ENCODE results near the gene MTA3. TPM values are rescaled to one million over a fixed set of nuclear protein-coding genes. Genes with fewer than 3 reads are reported as not detected.
"Not testable (repeated sequence)": the region's sequence is repeated elsewhere in the genome, so short reads cannot be mapped to it uniquely, and the experiment has no call there.

The MTA3 gene
- total RNA-seq, 2 experiments from 2014 or later: 20.9 to 21.5 TPM

GRCh38 chr2:42639340-42640077 lies 71.1 kb downstream of the MTA3 start:
- Mint-ChIP-seq H3K27ac (no peak overlapping the region), H3K36me3 (ENCODE audit: low read depth) (no peaks in the 10 kb centered on the region), H3K4me1 (no peaks in the 10 kb centered on the region), H3K4me3 (no peak overlapping the region), H3K9me3 (no peaks in the 10 kb centered on the region), H3K27me3 (no peaks in the 10 kb centered on the region)
- ChIA-PET POLR2A (no interaction called here), CTCF (interaction anchor here (1.2 kb wide), 1 partner anchor 23 kb away, joined by 4 read pairs; no protein-coding TSS in a partner anchor)
- DNase-seq: no peak

- CTCF ChIA-PET: no interaction called here
- Mint-ChIP-seq H3K4me1 (peaks cover 3% of the 10 kb centered on the region), H3K27ac (no peak overlapping the region), H3K4me3 (no peak overlapping the region), H3K27me3 (no peaks in the 10 kb centered on the region), H3K36me3 (ENCODE audit: low read depth) (peaks cover 4% of the 10 kb centered on the region), H3K9me3 (no peaks in the 10 kb centered on the region)
- no peak for DNase-seq
- POLR2A ChIA-PET: no interaction called here
Measured at GRCh38 chr2:42640261-42640660, 71.8 kb downstream of the MTA3 start.

- POLR2A ChIA-PET, H3K4me1 Mint-ChIP-seq: not testable (repeated sequence)
Measured at GRCh38 chr2:42642371-42642770, 73.9 kb downstream of the MTA3 start.

DNA sequence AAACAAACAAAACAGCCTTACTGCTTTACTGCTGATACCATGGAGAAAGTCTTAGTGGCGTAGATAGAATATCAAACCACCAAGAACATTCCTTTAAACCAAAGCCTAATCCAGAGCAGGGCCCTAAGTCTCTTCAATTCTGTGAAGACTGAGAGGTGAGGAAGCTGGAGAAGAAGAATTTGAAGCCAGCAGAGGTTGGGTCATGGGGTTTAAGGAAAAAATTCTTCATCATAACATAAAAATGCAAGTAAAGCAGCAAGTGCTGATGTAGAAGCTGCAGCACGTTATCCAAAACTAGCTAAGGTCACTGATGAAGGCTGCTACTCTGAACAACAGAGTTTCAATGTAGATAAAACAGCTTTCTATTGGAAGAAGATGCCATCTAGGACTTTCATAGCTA lies 77.1 kb downstream of the MTA3 start:
- ChIA-PET CTCF (no interaction called here), POLR2A (no interaction called here)
- H3K27ac Mint-ChIP-seq: no peak overlapping the region
- no peak for DNase-seq
- no peaks in the 10 kb centered on the region for H3K9me3 Mint-ChIP-seq
- no peaks in the 10 kb centered on the region for H3K27me3 Mint-ChIP-seq
- peaks cover 7% of the 10 kb centered on the region for H3K4me1 Mint-ChIP-seq
- H3K36me3 Mint-ChIP-seq (ENCODE audit: low read depth): peaks cover 11% of the 10 kb centered on the region
- no peak overlapping the region for H3K4me3 Mint-ChIP-seq

More at GRCh38 chr2:42642371-42642770, 73.9 kb downstream of the MTA3 start:
- H3K4me3 Mint-ChIP-seq, CTCF ChIA-PET, H3K9me3 Mint-ChIP-seq, H3K27ac Mint-ChIP-seq, DNase-seq, H3K27me3 Mint-ChIP-seq: not testable (repeated sequence)
- peaks cover 11% of the 10 kb centered on the region for H3K36me3 Mint-ChIP-seq (ENCODE audit: low read depth)

DNA sequence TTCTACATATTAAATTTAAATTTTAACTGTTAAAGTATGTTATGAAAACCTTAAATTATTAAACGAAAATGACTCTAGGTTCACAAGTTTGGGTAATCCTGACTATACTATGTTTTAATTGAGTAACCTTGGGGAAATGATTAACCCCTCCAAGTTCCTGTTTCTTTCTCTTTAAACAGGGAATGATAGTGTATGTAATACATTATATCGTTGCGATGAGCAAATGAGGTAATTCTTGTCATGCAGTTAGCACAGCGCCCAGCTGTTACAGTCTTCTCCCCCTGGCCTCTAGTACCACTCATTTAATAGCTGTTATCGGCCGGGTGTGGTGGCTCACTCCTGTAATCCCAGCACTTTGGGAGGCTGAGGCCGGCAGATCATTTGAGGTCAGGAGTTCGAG lies 80.4 kb downstream of the MTA3 start:
- Mint-ChIP-seq H3K27me3 (no peaks in the 10 kb centered on the region), H3K4me1 (peaks cover 17% of the 10 kb centered on the region), H3K9me3 (no peaks in the 10 kb centered on the region), H3K4me3 (no peak overlapping the region), H3K36me3 (ENCODE audit: low read depth) (peaks cover 11% of the 10 kb centered on the region), H3K27ac (no peak overlapping the region)
- POLR2A ChIA-PET: no interaction called here
- CTCF ChIA-PET: no interaction called here
- no peak for DNase-seq

DNA sequence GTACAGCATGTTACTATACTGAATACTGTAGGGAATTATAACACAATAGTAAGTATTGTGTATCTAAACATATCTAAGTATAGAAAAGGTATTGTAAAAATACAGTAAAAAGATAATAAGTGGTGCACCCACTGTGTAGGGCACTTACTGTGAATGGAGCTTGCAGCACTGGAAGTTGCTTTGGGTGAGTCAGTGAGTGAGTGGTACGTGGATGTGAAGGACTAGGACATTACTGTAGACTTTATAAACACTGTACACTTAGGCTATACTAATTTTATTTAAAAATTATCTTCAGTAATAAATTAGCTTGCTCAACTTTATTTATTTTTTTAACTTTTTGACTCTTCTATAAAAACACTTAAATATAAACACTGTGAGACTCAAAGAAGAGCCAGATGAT lies 82.6 kb downstream of the MTA3 start:
- Mint-ChIP-seq H3K4me3 (no peak overlapping the region), H3K27ac (no peak overlapping the region), H3K27me3 (no peaks in the 10 kb centered on the region), H3K4me1 (peaks cover 21% of the 10 kb centered on the region), H3K9me3 (no peaks in the 10 kb centered on the region), H3K36me3 (ENCODE audit: low read depth) (peaks cover 5% of the 10 kb centered on the region)
- ChIA-PET CTCF (interaction anchor here (1.6 kb wide), 1 partner anchor 12 kb away, joined by 8 read pairs; no protein-coding TSS in a partner anchor), POLR2A (no interaction called here)
- no peak for DNase-seq

- Mint-ChIP-seq H3K27ac (peak overlapping the region; percentile 38), H3K27me3 (no peaks in the 10 kb centered on the region), H3K4me1 (peaks cover 21% of the 10 kb centered on the region), H3K4me3 (no peak overlapping the region), H3K36me3 (ENCODE audit: low read depth) (no peaks in the 10 kb centered on the region), H3K9me3 (no peaks in the 10 kb centered on the region)
- CTCF ChIA-PET: interaction anchor here (1.6 kb wide), 1 partner anchor 11 kb away, joined by 8 read pairs; no protein-coding TSS in a partner anchor
- POLR2A ChIA-PET: no interaction called here
- DNase-seq: no peak
Measured at GRCh38 chr2:42652086-42652485, 83.7 kb downstream of the MTA3 start.

- H3K9me3 Mint-ChIP-seq: no peaks in the 10 kb centered on the region
- CTCF ChIA-PET: interaction anchor here (0.8 to 1.1 kb wide), 2 partner anchors 10 to 11 kb away, joined by 3 to 6 read pairs; no protein-coding TSS in a partner anchor
- POLR2A ChIA-PET: no interaction called here
- no peak overlapping the region for H3K27ac Mint-ChIP-seq
- no peak for DNase-seq
- peaks cover 21% of the 10 kb centered on the region for H3K4me1 Mint-ChIP-seq
- H3K4me3 Mint-ChIP-seq: no peak overlapping the region
- H3K36me3 Mint-ChIP-seq (ENCODE audit: low read depth): no peaks in the 10 kb centered on the region
- no peaks in the 10 kb centered on the region for H3K27me3 Mint-ChIP-seq
Measured at GRCh38 chr2:42653039-42653438, 84.6 kb downstream of the MTA3 start.

- Mint-ChIP-seq H3K9me3 (no peaks in the 10 kb centered on the region), H3K4me3 (no peak overlapping the region), H3K36me3 (ENCODE audit: low read depth) (no peaks in the 10 kb centered on the region), H3K27me3 (no peaks in the 10 kb centered on the region), H3K27ac (no peak overlapping the region), H3K4me1 (peaks cover 21% of the 10 kb centered on the region)
- no peak for DNase-seq
- ChIA-PET CTCF (interaction anchor here (1.1 kb wide), 1 partner anchor 9 kb away, joined by 3 read pairs; no protein-coding TSS in a partner anchor), POLR2A (no interaction called here)
Measured at GRCh38 chr2:42653908-42654445, 85.5 kb downstream of the MTA3 start.

DNA sequence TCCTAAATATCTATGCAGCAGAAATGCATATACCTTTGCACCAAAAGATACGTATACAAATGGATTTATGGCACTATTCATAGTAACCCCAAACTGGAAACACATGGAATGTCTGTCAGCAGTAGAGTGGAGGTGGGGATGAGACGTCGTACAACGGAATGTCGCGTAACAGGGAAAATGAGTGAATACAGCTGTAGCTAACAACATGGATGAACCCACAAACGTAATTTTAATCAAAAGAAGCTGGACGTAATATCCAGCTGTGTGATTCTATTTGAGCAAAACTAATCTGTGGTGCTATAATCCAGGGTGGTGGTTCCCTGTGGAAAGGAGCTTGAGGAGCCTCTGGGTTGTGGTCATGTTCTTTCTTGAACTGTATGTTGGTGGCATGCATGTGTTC lies 89.9 kb downstream of the MTA3 start:
- Mint-ChIP-seq H3K9me3 (no peaks in the 10 kb centered on the region), H3K4me1 (peaks cover 6% of the 10 kb centered on the region), H3K4me3 (no peak overlapping the region), H3K27ac (no peak overlapping the region), H3K27me3 (no peaks in the 10 kb centered on the region), H3K36me3 (ENCODE audit: low read depth) (peaks cover 2% of the 10 kb centered on the region)
- no peak for DNase-seq
- ChIA-PET POLR2A (no interaction called here), CTCF (no interaction called here)

- no peak overlapping the region for H3K4me3 Mint-ChIP-seq
- DNase-seq: no peak
- ChIA-PET POLR2A (no interaction called here), CTCF (no interaction called here)
- H3K27ac Mint-ChIP-seq: no peak overlapping the region
- H3K9me3 Mint-ChIP-seq: no peaks in the 10 kb centered on the region
- peaks cover 5% of the 10 kb centered on the region for H3K4me1 Mint-ChIP-seq
- peaks cover 2% of the 10 kb centered on the region for H3K36me3 Mint-ChIP-seq (ENCODE audit: low read depth)
- H3K27me3 Mint-ChIP-seq: no peaks in the 10 kb centered on the region
Measured at GRCh38 chr2:42659609-42660008, 91.2 kb downstream of the MTA3 start.

DNA sequence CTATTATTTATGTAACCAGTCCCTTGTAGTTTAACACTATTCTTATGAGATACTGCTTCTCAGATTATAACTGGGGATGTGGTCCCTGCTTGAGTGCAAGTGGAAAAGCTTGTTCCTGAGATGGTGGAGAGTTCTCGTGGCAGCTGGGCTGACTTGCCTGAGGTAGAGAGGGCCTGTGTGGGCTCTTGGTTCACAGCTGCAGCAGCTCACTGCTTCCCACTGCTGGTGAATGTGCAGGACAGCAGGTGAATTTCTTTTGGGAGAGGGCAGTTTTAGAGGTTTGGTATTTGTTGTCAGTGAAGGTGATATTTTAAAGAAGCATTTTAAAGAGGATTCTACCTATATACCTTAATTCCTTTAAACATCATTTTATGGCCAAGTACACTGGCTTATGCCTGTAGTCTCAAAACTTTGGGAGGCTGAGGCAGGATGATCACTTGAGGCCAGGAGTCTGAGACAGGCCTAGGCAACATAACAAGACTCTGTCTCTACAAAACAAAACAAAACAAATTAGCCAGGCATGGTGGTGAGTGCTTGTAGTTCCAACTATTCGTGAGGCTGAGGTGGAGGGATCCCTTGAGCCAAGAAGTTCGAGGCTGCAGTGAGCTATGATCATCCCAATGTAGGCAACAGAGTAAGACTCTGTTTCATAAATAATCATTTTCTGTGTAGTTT lies 94.8 kb downstream of the MTA3 start:
- H3K27me3 Mint-ChIP-seq: no peaks in the 10 kb centered on the region
- no peak overlapping the region for H3K4me3 Mint-ChIP-seq
- no peaks in the 10 kb centered on the region for H3K4me1 Mint-ChIP-seq
- no peak overlapping the region for H3K27ac Mint-ChIP-seq
- peaks cover 2% of the 10 kb centered on the region for H3K36me3 Mint-ChIP-seq (ENCODE audit: low read depth)
- ChIA-PET CTCF (interaction anchor here (0.6 to 2.7 kb wide), 21 partner anchors 9 to 1413 kb away, joined by 3 to 16 read pairs (median 3); partner anchors contain the start of gene KCNG3), POLR2A (interaction anchor here (1.1 kb wide), 1 partner anchor 8 kb away, joined by 3 read pairs; no protein-coding TSS in a partner anchor)
- peak; percentile 58 for DNase-seq
- no peaks in the 10 kb centered on the region for H3K9me3 Mint-ChIP-seq

- no peak overlapping the region for H3K27ac Mint-ChIP-seq
Measured at GRCh38 chr2:42663828-42664227, 95.4 kb downstream of the MTA3 start.

More at GRCh38 chr2:42663828-42664227, 95.4 kb downstream of the MTA3 start:
- Mint-ChIP-seq H3K27me3 (no peaks in the 10 kb centered on the region), H3K9me3 (no peaks in the 10 kb centered on the region), H3K36me3 (ENCODE audit: low read depth) (peaks cover 2% of the 10 kb centered on the region), H3K4me3 (no peak overlapping the region), H3K4me1 (no peaks in the 10 kb centered on the region)
- DNase-seq: no peak
- ChIA-PET POLR2A (interaction anchor here (1.1 kb wide), 1 partner anchor 9 kb away, joined by 3 read pairs; no protein-coding TSS in a partner anchor), CTCF (interaction anchor here (0.7 to 2.7 kb wide), 16 partner anchors 11 to 811 kb away, joined by 3 to 16 read pairs (median 4); partner anchors contain the start of gene KCNG3)
